ENCODE results near the gene LINGO3. TPM values are rescaled to one million over a fixed set of nuclear protein-coding genes. Genes with fewer than 3 reads are reported as not detected.

LINGO3 gene
- polyA plus RNA-seq, 1 donor (not counting 4 experiments of a cell fraction or from before 2014, with no cell fraction given) = not detected

- TF ChIP-seq EZH2 (IDR thresholded peaks at IDR 0.05; ENCODE audit: low read length) (no peak), CTCF (optimal IDR thresholded peaks at IDR 0.05 in 1 of 3, IDR thresholded peaks at IDR 0.05 in 1 of 3, conservative IDR thresholded peaks at IDR 0.05 in 1 of 3; ENCODE audit: extremely low read depth in 1 of 3, insufficient read depth in 2 of 3, low read length in 3 of 3) (no peak)
- DNase-seq (ENCODE audit: low read depth, low spot score) (no peak), FAIRE-seq (no peak)
- peak overlapping the region; percentile 87 for H3K4me2 ChIP-seq (ENCODE audit: control insufficient read depth, extremely low read depth, insufficient read depth, low read depth, low read length)
- H3K27ac ChIP-seq (ENCODE audit: control insufficient read depth, insufficient read depth, low read length) = no peak overlapping the region
- H3K4me1 ChIP-seq (ENCODE audit: control insufficient read depth, extremely low read depth, insufficient read depth, low read length) = peaks cover 13% of the 10 kb centered on the region
- no peaks in the 10 kb centered on the region for H3K9me1 ChIP-seq (ENCODE audit: control insufficient read depth, extremely low read depth, insufficient read depth, low read length)
- H3K79me2 ChIP-seq (ENCODE audit: control insufficient read depth, insufficient read depth, low read length) = peaks cover 38% of the 10 kb centered on the region
- peak overlapping the region; percentile 71 for H3K9ac ChIP-seq (ENCODE audit: control insufficient read depth, extremely low read depth, insufficient read depth, low read length)
- dilution Hi-C loops (cut with MboI; ENCODE audit: extremely low pct_ligation_motif_present, low sequenced_read_pairs) = no loop called here
- H4K20me1 ChIP-seq (ENCODE audit: control insufficient read depth, extremely low read depth, insufficient read depth, low read length) = peaks cover 23% of the 10 kb centered on the region
- peak overlapping the region; percentile 55 to 77 (median 74) for H3K4me3 ChIP-seq (ENCODE audit: control insufficient read depth in 2 of 3, extremely low read depth in 1 of 3, insufficient read depth in 2 of 3, low read depth in 1 of 3, low read length in 3 of 3)
- no peaks in the 10 kb centered on the region for H3K9me3 ChIP-seq (ENCODE audit: control insufficient read depth, low read depth, low read length)
- H2AFZ ChIP-seq (ENCODE audit: control insufficient read depth, low read length) = peak overlapping the region; percentile 65
- H3K27me3 ChIP-seq (ENCODE audit: control insufficient read depth, extremely low read depth, insufficient read depth, low read length) = no peaks in the 10 kb centered on the region
- H3K36me3 ChIP-seq (ENCODE audit: control insufficient read depth in 2 of 2, extremely low read depth in 1 of 2, insufficient read depth in 2 of 2, low read length in 2 of 2) = peaks cover 6 to 10% of the 10 kb centered on the region in 2 experiments
Measured at GRCh38 chr19:2268861-2269243, 39.1 kb downstream of the LINGO3 start.

GRCh38 chr19:2268480-2268830 is 39.5 kb downstream of the LINGO3 start:
- Histone ChIP-seq H2AFZ (ENCODE audit: control insufficient read depth, low read length) (peak overlapping the region; percentile 14), H3K4me2 (ENCODE audit: control insufficient read depth, extremely low read depth, insufficient read depth, low read depth, low read length) (peak overlapping the region; percentile 87), H3K27me3 (ENCODE audit: control insufficient read depth, extremely low read depth, insufficient read depth, low read length) (no peaks in the 10 kb centered on the region), H3K27ac (ENCODE audit: control insufficient read depth, insufficient read depth, low read length) (no peak overlapping the region), H3K9me1 (ENCODE audit: control insufficient read depth, extremely low read depth, insufficient read depth, low read length) (no peaks in the 10 kb centered on the region), H3K79me2 (ENCODE audit: control insufficient read depth, insufficient read depth, low read length) (peaks cover 36% of the 10 kb centered on the region), H3K9ac (ENCODE audit: control insufficient read depth, extremely low read depth, insufficient read depth, low read length) (peak overlapping the region; percentile 71), H4K20me1 (ENCODE audit: control insufficient read depth, extremely low read depth, insufficient read depth, low read length) (peaks cover 20% of the 10 kb centered on the region), H3K9me3 (ENCODE audit: control insufficient read depth, low read depth, low read length) (no peaks in the 10 kb centered on the region), H3K4me3 (ENCODE audit: control insufficient read depth in 2 of 3, extremely low read depth in 1 of 3, insufficient read depth in 2 of 3, low read depth in 1 of 3, low read length in 3 of 3) (peak overlapping the region in 1 of 3 experiments; percentile 74), H3K36me3 (ENCODE audit: control insufficient read depth in 2 of 2, extremely low read depth in 1 of 2, insufficient read depth in 2 of 2, low read length in 2 of 2) (peaks cover 5 to 8% of the 10 kb centered on the region in 2 experiments), H3K4me1 (ENCODE audit: control insufficient read depth, extremely low read depth, insufficient read depth, low read length) (peaks cover 11% of the 10 kb centered on the region)
- dilution Hi-C loops (cut with MboI; ENCODE audit: extremely low pct_ligation_motif_present, low sequenced_read_pairs) = no loop called here
- FAIRE-seq = no peak
- TF ChIP-seq EZH2 (IDR thresholded peaks at IDR 0.05; ENCODE audit: low read length) (no peak), CTCF (optimal IDR thresholded peaks at IDR 0.05 in 1 of 3, IDR thresholded peaks at IDR 0.05 in 1 of 3, conservative IDR thresholded peaks at IDR 0.05 in 1 of 3; ENCODE audit: extremely low read depth in 1 of 3, insufficient read depth in 2 of 3, low read length in 3 of 3) (no peak)
- no peak for DNase-seq (ENCODE audit: low read depth, low spot score)

Data from keratinocyte (primary cell).